GM21390 (cell line): ENCODE results near the gene LIN37.
"Not testable (repeated sequence)": the region's sequence is repeated elsewhere in the genome, so short reads cannot be mapped to it uniquely, and the experiment has no call there.

ENCODE experiments used
- ATAC-seq: cut with Tn5 transposase; IDR thresholded peaks from one replicate; pipeline ENCODE4 v1.9.1; 2021; ENCODE audit not compliant: unreplicated experiment

Gene LIN37

GRCh38 chr19:35719402-35720162, 28.8 kb upstream of the LIN37 start:
- no peak for ATAC-seq

DNA sequence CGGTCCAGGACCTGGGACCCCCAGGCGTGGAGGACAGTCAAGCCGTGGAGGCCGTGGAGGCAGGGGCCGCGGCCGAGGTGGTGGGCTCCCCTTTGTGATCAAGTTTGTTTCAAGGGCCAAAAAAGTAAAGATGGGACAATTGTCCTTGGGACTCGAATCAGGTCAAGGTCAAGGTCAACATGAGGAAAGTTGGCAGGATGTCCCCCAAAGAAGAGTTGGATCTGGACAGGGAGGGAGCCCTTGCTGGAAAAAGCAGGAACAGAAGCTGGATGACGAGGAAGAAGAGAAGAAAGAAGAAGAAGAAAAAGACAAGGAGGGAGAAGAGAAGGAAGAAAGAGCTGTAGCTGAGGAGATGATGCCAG, 28.2 kb upstream of the LIN37 start:
- no peak for ATAC-seq

DNA sequence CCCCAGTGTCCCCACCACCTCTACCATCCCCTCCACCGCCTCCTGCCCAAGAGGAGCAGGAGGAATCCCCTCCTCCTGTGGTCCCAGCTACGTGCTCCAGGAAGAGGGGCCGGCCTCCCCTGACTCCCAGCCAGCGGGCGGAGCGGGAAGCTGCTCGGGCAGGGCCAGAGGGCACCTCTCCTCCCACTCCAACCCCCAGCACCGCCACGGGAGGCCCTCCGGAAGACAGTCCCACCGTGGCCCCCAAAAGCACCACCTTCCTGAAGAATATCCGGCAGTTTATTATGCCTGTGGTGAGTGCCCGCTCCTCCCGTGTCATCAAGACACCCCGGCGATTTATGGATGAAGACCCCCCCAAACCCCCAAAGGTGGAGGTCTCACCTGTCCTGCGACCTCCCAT, 27.7 kb upstream of the LIN37 start:
- ATAC-seq: no peak

DNA sequence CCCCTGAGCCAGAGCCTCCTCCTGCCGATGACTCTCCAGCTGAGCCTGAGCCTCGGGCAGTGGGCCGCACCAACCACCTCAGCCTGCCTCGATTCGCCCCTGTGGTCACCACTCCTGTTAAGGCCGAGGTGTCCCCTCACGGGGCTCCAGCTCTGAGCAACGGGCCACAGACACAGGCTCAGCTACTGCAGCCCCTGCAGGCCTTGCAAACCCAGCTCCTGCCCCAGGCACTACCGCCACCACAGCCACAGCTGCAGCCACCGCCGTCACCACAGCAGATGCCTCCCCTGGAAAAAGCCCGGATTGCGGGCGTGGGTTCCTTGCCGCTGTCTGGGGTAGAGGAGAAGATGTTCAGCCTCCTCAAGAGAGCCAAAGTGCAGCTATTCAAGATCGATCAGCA, 27.0 kb upstream of the LIN37 start:
- no peak for ATAC-seq

DNA sequence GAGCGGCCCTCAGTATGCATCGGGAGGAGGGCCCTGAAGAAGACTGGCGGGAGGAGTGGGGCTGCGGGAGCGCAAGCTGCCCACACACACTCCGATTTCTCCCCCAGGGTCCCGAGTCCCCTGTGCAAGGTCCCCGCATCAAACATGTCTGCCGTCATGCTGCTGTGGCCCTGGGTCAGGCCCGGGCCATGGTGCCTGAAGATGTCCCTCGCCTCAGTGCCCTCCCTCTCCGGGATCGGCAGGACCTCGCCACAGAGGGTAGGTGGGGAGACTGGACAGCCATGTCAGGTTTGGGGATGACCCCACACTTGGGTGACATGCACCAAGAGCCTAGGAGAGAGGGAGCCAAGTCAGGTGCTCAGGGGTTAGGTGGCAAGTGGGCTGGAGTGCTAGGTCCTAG, 25.9 kb upstream of the LIN37 start:
- no peak for ATAC-seq

DNA sequence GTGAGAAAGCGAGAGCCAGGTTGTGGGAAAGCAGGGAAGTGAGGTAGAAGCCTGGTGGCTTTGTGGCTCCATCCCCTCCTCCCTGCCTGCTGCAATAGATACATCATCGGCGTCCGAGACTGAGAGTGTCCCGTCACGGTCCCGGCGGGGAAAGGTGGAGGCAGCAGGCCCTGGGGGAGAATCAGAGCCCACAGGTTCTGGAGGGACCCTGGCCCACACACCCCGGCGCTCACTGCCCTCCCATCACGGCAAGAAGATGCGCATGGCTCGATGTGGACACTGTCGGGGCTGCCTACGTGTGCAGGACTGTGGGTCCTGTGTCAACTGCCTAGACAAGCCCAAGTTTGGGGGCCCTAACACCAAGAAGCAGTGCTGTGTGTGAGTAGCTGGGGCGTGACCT, 25.5 kb upstream of the LIN37 start:
- ATAC-seq: no peak

DNA sequence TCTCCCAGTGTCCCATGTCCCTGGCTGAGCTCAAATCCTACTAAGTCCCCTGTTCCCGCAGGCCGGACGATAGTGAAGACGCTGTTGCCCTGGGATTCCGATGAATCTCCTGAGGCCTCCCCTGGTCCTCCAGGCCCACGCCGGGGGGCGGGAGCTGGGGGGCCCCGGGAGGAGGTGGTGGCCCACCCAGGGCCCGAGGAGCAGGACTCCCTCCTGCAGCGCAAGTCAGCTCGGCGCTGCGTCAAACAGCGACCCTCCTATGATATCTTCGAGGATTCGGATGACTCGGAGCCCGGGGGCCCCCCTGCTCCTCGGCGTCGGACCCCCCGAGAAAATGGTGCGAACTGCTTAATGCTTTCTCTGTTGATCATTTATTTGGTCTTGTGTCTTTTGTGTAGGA, 24.7 kb upstream of the LIN37 start:
- no peak for ATAC-seq

DNA sequence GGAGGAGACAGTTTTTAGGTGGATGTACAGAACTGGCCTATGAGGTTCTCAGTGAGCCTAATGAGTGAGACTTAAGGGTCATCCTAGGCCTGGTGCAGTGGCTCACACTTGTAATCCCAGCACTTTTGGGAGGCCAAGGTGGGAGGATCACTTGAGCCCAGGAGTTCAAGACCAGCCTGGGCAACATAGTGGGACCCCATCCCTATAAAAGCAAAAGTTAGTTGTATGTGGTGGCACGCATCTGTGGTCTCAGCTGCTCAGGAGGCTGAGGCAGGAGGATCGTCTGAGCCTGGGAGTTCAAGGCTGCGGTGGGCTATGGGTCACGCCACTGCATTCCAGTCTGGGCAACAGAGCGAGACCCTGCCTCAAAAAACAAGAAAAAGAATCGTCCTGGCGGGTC, 24.2 kb upstream of the LIN37 start:
- not testable (repeated sequence) for ATAC-seq

- ATAC-seq: no peak
Observed at GRCh38 chr19:35724560-35724959, 23.8 kb upstream of the LIN37 start.

- ATAC-seq: no peak
Observed at GRCh38 chr19:35725216-35725861, 23.0 kb upstream of the LIN37 start.

DNA sequence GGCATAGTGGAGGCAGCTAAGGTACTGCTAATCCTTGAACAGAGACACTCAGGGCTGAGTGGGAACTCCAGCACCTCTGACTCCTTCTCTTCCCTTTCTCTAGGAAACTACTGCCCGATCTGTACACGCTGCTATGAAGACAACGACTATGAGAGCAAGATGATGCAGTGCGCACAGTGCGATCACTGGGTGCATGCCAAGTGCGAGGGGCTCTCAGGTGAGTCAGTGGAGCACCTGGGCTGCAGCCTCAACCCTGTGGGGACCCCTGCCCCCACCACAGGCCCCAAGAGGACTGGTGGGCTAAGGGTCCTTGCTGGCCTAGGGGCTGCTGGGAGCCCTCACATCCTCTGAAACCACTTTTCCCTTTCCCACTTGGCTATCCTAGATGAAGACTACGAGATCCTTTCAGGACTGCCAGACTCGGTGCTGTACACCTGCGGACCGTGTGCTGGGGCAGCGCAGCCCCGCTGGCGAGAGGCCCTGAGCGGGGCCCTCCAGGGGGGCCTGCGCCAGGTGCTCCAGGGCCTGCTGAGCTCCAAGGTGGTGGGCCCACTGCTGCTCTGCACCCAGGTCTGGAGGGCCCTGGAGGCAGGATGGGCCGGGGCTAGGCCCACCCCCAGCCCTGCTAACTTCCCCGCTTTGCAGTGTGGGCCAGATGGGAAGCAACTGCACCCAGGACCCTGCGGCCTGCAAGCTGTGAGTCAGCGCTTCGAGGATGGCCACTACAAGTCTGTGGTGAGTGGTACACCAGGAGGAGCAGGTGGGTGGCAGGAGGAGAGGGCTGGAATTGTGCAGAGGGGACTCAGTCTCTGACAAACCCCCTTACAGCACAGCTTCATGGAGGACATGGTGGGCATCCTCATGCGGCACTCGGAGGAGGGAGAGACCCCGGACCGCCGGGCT, 21.1 kb upstream of the LIN37 start:
- no peak for ATAC-seq

GRCh38 chr19:35727956-35728706, 20.2 kb upstream of the LIN37 start:
- no peak for ATAC-seq

- no peak for ATAC-seq
Observed at GRCh38 chr19:35729021-35729420, 19.4 kb upstream of the LIN37 start.

DNA sequence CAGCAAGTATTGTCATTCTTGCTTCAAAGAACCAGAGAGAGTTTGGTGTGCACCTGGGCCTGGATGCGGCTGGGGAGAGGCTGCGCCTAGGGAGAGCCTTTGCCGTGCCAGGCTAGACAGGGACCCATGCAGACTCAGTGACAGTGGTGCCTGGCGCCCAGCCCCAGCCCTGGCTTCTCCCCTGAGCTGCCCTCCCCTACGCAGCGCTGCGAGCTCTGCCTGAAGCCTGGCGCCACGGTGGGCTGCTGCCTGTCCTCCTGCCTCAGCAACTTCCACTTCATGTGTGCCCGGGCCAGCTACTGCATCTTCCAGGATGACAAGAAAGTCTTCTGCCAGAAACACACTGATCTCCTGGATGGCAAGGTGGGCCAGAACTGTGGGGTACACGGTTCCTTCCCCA, 18.6 kb upstream of the LIN37 start:
- ATAC-seq: no peak

DNA sequence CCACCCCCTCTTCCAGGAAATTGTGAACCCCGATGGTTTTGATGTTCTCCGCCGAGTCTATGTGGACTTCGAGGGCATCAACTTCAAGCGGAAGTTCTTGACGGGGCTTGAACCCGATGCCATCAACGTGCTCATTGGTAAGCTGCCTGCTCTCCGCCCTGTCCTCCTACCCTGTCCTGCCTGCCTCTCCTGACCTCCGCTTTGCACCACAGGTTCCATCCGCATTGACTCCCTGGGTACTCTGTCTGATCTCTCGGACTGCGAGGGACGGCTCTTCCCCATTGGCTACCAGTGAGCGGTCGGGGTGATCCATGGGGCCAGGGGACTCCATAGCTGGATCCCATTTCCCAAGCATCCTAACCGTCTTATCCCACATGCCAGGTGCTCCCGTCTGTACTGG, 18.1 kb upstream of the LIN37 start:
- ATAC-seq: no peak

DNA sequence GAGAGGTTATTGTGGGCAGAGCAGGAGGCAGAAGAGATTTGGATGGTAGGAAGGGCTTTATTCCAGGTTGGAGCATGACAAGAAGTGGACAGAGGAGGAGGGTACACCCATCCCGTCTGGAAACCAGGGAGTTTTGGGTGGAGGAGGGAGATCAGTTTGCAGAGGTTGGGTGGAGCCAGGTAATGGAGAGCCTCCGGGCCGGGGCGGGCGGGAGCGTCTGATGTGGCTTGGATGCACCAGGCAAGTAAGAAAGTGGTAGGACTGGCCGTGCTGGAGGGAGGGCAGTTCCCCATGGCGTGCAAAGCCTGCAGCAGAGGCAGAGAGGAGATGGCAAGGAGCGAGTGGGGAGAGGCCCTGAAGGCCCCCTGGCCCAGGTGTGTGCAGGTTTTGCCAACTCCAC, 17.0 kb upstream of the LIN37 start:
- ATAC-seq: no peak

- ATAC-seq: no peak
Observed at GRCh38 chr19:35731779-35732405, 16.5 kb upstream of the LIN37 start.

- ATAC-seq: no peak
Observed at GRCh38 chr19:35732540-35733179, 15.7 kb upstream of the LIN37 start.

GRCh38 chr19:35733180-35734125, 14.9 kb upstream of the LIN37 start:
- ATAC-seq: no peak
